NCI-H2196 (cell line): ENCODE measurements around the gene PLXNA4.

Experiments
- DNase-seq: peaks from one replicate; lab custom pipeline; 2025; ENCODE audit not compliant: unreplicated experiment; lab: John Stamatoyannopoulos, UW

Gene PLXNA4

GRCh38 chr7:132080967-132081668 lies 495.2 kb downstream of the PLXNA4 start:
- DNase-seq = no peak

GRCh38 chr7:132080467-132080866 lies 495.8 kb downstream of the PLXNA4 start:
- DNase-seq = no peak

- DNase-seq = no peak
Measured at GRCh38 chr7:132078891-132079735, 497.2 kb downstream of the PLXNA4 start.

GRCh38 chr7:132077971-132078685 lies 498.1 kb downstream of the PLXNA4 start:
- DNase-seq = no peak

- DNase-seq = no peak
Measured at GRCh38 chr7:132076301-132077035, 499.8 kb downstream of the PLXNA4 start.

- no peak for DNase-seq
Measured at GRCh38 chr7:132075515-132075914, 500.8 kb downstream of the PLXNA4 start.

- no peak for DNase-seq
Measured at GRCh38 chr7:132073920-132074589, 502.2 kb downstream of the PLXNA4 start.
